Measurements from ENCODE around the gene HM13. TPM values are rescaled to one million over a fixed set of nuclear protein-coding genes. Genes with fewer than 3 reads are reported as not detected.
A peak's percentile ranks its signal among the peaks of the same experiment; 100 is the strongest.

HM13 gene
- polyA plus RNA-seq, 2 of the 4 experiments (the other 2 are of a cell fraction): 164 to 178 TPM

DNA sequence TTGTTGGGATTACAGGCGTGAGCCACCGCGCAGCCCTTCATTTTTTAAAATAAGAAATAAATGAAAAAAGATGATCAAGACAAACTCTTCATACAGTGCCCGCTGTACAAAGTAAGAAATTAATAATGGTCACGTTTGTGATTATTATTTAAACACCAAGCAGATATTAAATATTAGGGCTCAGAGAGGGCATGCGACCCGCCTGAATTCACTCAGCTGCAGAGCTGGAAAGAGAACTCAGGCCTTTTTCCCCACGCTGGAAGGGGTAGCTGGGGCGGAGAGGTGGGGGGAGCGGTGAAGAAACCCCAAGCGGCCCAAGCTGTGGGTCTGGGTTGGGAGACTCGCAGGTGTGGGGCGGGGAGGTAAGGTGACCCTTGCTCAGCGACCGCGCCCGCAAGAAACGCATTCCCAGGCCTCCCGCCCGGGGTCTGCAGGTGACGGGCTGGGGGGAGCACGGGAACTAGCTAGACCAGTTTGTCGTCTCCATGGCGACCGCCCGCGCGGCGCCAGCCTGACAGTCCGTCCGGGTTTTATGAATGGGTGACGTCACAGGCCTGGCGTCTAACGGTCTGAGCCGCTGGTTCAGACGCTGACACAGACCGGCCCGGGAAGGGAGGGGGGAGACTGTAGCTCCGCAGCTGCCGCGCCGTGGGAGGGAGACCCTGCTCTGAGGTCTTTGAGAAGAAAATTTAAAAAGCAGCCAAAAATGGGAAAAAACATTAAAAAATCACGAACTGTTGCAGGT lies 89.8 kb downstream of the HM13 start:
- H3K4me2 ChIP-seq: peak overlapping the region; percentile 94
- CTCF ChIA-PET: interaction anchor here (1.2 to 25.0 kb wide), 8 partner anchors 8 to 120 kb away, joined by 4 to 966 read pairs (median 12); a partner anchor contains a TSS
- H3K4me3 ChIP-seq: peak overlapping the region; percentile 93
- 10% methylated on average over 24 of the region's 43 CpGs for WGBS (ENCODE audit: missing lambda C conversion rate)
- no peak for FAIRE-seq
- H3K9me3 ChIP-seq: no peaks in the 10 kb centered on the region
- peaks cover 38% of the 10 kb centered on the region for H3K4me1 ChIP-seq
- peak; percentile 82 to 99 for DNase-seq (ENCODE audit: low read depth in 1 of 2, low spot score in 1 of 2)
- POLR2A ChIA-PET: interaction anchor here (1.0 to 8.1 kb wide), 19 partner anchors 8 to 134 kb away, joined by 3 to 265 read pairs (median 14); partner anchors contain the start of gene BCL2L1
- ATAC-seq: peak; percentile 45 to 49
- peak overlapping the region; percentile 97 to 98 for H3K27ac ChIP-seq
- TF ChIP-seq, protein P1, sequence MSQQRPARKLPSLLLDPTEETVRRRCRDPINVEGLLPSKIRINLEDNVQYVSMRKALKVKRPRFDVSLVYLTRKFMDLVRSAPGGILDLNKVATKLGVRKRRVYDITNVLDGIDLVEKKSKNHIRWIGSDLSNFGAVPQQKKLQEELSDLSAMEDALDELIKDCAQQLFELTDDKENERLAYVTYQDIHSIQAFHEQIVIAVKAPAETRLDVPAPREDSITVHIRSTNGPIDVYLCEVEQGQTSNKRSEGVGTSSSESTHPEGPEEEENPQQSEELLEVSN (IDR thresholded peaks at IDR 0.05; ENCODE audit: borderline replicate concordance, low read depth): no peak
- TF ChIP-seq, protein P2, sequence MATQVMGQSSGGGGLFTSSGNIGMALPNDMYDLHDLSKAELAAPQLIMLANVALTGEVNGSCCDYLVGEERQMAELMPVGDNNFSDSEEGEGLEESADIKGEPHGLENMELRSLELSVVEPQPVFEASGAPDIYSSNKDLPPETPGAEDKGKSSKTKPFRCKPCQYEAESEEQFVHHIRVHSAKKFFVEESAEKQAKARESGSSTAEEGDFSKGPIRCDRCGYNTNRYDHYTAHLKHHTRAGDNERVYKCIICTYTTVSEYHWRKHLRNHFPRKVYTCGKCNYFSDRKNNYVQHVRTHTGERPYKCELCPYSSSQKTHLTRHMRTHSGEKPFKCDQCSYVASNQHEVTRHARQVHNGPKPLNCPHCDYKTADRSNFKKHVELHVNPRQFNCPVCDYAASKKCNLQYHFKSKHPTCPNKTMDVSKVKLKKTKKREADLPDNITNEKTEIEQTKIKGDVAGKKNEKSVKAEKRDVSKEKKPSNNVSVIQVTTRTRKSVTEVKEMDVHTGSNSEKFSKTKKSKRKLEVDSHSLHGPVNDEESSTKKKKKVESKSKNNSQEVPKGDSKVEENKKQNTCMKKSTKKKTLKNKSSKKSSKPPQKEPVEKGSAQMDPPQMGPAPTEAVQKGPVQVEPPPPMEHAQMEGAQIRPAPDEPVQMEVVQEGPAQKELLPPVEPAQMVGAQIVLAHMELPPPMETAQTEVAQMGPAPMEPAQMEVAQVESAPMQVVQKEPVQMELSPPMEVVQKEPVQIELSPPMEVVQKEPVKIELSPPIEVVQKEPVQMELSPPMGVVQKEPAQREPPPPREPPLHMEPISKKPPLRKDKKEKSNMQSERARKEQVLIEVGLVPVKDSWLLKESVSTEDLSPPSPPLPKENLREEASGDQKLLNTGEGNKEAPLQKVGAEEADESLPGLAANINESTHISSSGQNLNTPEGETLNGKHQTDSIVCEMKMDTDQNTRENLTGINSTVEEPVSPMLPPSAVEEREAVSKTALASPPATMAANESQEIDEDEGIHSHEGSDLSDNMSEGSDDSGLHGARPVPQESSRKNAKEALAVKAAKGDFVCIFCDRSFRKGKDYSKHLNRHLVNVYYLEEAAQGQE (IDR thresholded peaks at IDR 0.05): no peak; the same call in 1 of the 2 replicates
- TF ChIP-seq NPAS2 (CRISPR knock-in tag; IDR thresholded peaks at IDR 0.05; ENCODE audit: borderline replicate concordance) (no peak), TP53 (CRISPR knock-in tag; IDR thresholded peaks at IDR 0.05) (peak; percentile 86), HOXB5 (CRISPR knock-in tag; IDR thresholded peaks at IDR 0.05) (peak; percentile 71; the same call in 1 of the 2 replicates), SMC3 (IDR thresholded peaks at IDR 0.05) (no peak), HDAC2 (IDR thresholded peaks at IDR 0.05) (no peak), RFX5 (IDR thresholded peaks at IDR 0.05) (peak; percentile 67; the same call in 1 of the 2 replicates), GATA3 (IDR thresholded peaks at IDR 0.05; ENCODE audit: borderline replicate concordance) (peak; percentile 77; the same call in 1 of the 2 replicates), CBX8 (IDR thresholded peaks at IDR 0.05) (no peak), PHF8 (IDR thresholded peaks at IDR 0.05; ENCODE audit: borderline replicate concordance, low read depth) (no peak), SREBF2 (IDR thresholded peaks at IDR 0.05) (no peak), KDM1A (IDR thresholded peaks at IDR 0.05; ENCODE audit: low read depth) (no peak), RNF2 (IDR thresholded peaks at IDR 0.05; ENCODE audit: borderline replicate concordance, low read depth) (no peak), ZNF302 (CRISPR knock-in tag; IDR thresholded peaks at IDR 0.05) (no peak), EHMT2 (IDR thresholded peaks at IDR 0.05; ENCODE audit: low read depth) (no peak), ZSCAN20 (CRISPR knock-in tag; IDR thresholded peaks at IDR 0.05) (no peak), RCOR1 (IDR thresholded peaks at IDR 0.05; ENCODE audit: low read depth, low read length) (no peak), KDM5A (IDR thresholded peaks at IDR 0.05) (no peak), ZC3H11A (IDR thresholded peaks at IDR 0.05) (no peak), NFE2L2 (conservative IDR thresholded peaks at IDR 0.05; ENCODE audit: low read length) (no peak), CHD4 (IDR thresholded peaks at IDR 0.05; ENCODE audit: borderline replicate concordance) (no peak), RAD21 (conservative IDR thresholded peaks at IDR 0.05 in 1 of 2, IDR thresholded peaks at IDR 0.05 in 1 of 2) (peak in 1 of 2 experiments; percentile 13; a peak in 2 of 5 replicates), JUNB (IDR thresholded peaks at IDR 0.05) (no peak), FOXS1 (CRISPR knock-in tag; IDR thresholded peaks at IDR 0.05) (0 out of 2 replicates have a peak, but pooled peaks have one; percentile 31), HEYL (CRISPR knock-in tag; IDR thresholded peaks at IDR 0.05) (no peak), POLR2AphosphoS2 (conservative IDR thresholded peaks at IDR 0.05; ENCODE audit: low read length) (peak; percentile 77; the same call in 1 of the 2 replicates), RARB (CRISPR knock-in tag; IDR thresholded peaks at IDR 0.05) (peak; percentile 61)
- TF ChIP-seq, protein P3, sequence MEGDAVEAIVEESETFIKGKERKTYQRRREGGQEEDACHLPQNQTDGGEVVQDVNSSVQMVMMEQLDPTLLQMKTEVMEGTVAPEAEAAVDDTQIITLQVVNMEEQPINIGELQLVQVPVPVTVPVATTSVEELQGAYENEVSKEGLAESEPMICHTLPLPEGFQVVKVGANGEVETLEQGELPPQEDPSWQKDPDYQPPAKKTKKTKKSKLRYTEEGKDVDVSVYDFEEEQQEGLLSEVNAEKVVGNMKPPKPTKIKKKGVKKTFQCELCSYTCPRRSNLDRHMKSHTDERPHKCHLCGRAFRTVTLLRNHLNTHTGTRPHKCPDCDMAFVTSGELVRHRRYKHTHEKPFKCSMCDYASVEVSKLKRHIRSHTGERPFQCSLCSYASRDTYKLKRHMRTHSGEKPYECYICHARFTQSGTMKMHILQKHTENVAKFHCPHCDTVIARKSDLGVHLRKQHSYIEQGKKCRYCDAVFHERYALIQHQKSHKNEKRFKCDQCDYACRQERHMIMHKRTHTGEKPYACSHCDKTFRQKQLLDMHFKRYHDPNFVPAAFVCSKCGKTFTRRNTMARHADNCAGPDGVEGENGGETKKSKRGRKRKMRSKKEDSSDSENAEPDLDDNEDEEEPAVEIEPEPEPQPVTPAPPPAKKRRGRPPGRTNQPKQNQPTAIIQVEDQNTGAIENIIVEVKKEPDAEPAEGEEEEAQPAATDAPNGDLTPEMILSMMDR (IDR thresholded peaks at IDR 0.05): no peak
- TF ChIP-seq, protein P4, sequence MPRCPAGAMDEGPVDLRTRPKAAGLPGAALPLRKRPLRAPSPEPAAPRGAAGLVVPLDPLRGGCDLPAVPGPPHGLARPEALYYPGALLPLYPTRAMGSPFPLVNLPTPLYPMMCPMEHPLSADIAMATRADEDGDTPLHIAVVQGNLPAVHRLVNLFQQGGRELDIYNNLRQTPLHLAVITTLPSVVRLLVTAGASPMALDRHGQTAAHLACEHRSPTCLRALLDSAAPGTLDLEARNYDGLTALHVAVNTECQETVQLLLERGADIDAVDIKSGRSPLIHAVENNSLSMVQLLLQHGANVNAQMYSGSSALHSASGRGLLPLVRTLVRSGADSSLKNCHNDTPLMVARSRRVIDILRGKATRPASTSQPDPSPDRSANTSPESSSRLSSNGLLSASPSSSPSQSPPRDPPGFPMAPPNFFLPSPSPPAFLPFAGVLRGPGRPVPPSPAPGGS (IDR thresholded peaks at IDR 0.05): no peak
- TF ChIP-seq, protein P5, sequence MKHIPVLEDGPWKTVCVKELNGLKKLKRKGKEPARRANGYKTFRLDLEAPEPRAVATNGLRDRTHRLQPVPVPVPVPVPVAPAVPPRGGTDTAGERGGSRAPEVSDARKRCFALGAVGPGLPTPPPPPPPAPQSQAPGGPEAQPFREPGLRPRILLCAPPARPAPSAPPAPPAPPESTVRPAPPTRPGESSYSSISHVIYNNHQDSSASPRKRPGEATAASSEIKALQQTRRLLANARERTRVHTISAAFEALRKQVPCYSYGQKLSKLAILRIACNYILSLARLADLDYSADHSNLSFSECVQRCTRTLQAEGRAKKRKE (CRISPR knock-in tag; IDR thresholded peaks at IDR 0.05; ENCODE audit: low read depth): peak; percentile 62; the same call in 1 of the 2 replicates
- TF ChIP-seq, protein P6, sequence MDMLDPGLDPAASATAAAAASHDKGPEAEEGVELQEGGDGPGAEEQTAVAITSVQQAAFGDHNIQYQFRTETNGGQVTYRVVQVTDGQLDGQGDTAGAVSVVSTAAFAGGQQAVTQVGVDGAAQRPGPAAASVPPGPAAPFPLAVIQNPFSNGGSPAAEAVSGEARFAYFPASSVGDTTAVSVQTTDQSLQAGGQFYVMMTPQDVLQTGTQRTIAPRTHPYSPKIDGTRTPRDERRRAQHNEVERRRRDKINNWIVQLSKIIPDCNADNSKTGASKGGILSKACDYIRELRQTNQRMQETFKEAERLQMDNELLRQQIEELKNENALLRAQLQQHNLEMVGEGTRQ (IDR thresholded peaks at IDR 0.05): no peak

All from A549 (cell line).